GM19438 (cell line): Measurements from ENCODE around the gene SLC13A1.

ENCODE experiments used
- ATAC-seq: cut with Tn5 transposase; IDR thresholded peaks from one replicate; pipeline ENCODE4 v1.9.1; 2021; ENCODE audit warnings: low read depth; ENCODE audit not compliant: unreplicated experiment

SLC13A1 gene

DNA sequence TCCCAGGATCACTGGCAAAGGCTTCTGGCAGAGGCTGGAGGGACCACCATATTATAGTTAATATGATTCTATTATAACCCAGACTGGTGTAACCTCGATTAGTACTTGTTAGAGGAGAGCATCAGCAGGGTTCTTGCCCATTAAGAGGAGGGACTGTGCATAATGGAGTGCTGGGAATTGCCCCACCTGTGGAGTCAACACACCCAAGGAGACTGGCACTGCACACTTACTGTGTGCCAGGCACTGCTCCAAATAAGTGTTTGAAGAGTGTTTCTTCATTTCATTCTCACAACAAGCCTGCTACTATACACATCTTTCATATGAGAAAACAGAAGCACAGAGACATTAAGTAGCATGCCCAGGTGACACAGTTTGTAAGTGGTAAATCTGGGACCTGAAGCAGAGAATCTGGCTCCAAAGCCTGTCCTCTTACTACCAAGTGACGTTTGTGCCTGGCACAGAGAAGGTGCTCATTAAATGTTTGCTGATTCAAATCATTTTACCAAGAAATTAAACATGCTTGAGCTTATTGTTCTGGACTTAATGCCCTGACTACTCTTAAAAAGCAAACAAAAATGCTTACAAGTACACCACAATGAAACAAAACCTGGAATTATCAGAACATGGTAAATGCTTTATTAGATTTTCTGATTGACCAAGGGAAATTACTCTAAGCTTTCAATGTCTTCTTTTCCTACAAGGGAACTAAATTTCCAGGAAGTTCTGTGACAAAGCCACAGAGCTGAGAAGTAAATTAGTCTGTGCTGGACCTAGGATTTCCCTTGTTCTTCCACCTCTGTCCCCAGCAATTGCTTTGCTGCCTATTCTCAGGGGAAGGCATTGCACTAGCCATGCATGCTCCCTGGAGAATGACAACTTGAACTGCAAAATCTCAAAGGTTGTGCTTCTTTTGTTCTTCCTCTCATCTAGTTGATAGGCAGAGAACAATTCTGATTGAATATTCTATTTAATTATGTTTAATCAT, 809 bp downstream of the SLC13A1 start:
- no peak for ATAC-seq

DNA sequence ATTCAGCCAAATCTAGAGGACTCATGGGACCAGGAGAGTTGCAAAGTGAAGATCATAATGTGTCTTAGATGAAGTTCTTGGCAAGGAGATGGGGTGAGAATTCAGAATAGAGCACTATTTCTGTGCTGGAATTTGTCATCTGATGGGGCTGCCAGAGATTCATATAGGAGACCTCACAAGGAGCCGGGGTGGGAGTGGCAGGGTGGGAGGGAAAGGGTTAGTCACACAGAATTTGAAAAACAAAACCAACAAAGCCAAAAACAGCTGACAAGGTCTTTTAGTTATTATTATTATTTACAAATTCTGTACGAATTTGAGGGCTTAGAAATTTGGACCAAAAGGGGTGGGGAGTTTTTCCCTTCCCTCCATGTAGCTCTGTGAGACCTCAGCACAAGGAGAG, 1.7 kb downstream of the SLC13A1 start:
- ATAC-seq = no peak

DNA sequence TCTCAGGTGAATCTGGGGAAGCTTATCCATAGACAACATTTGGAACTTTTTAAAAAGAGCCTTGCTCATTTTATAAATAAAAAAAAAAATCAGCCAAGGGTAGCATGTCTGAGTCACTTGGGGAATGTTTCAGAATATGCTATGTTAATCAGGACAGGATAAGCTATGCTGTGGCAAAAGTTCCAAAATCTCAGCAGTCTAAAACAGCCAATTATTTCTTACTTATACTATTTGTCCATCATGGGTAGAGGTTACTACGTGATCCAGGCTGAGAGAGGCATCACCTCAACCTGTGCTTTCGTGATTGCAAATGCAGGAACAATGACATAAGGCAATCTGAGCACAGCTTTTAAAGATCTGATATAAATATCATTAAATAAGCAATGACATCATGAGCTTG, 6.5 kb downstream of the SLC13A1 start:
- ATAC-seq = no peak

DNA sequence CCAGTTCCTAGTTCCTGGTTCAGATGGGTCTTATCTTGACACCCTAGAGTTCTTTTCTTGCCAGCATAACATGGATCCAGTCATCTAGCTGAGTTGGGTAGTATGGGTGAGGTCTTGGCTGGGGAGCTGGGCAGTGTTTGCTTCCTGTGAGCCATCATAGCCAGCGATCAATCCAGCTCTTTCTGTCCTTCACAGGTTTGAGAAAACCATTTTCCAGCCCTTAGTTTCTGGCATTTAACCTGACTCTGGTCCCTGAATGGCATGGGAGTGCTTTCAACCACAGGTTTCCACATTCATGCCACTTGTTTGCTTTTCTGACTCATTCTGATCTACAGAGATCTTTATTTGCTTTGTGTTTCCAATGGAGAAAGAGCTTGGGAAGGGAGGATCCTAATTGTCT, 8.6 kb downstream of the SLC13A1 start:
- no peak for ATAC-seq

DNA sequence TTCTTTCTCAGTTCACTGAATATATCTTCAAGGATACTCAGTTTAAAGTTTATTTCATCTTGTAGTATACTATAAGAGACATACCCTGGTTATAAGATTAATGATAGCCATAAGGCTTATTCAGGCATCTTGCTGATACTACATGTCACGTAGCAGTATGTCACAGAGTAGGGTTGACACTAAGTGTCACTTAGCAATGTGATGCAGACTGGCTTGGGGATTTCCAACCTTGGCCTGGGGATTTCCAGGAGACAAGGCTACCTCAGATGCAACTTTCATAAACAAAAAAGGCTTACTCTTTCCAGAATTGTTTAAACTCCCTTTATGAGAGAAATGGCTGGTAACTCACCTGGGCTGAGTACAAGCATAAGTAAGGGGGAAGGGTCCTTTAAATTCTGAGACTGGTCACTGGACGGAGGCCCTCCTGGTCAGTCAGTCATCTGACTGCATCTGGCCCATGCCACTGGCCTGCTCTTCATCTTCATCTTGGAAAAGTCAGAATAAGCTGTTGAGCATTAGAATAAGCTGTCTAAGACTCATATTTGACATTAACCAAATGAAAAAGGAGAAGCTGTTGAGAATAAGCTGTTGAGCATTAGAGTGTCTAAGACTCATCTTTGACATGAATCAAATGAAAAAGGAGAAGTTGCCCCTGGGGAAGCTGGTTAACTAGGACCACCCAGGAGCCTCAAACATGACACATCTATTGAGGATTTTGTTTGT, 9.5 kb downstream of the SLC13A1 start:
- peak; percentile 95 for ATAC-seq

DNA sequence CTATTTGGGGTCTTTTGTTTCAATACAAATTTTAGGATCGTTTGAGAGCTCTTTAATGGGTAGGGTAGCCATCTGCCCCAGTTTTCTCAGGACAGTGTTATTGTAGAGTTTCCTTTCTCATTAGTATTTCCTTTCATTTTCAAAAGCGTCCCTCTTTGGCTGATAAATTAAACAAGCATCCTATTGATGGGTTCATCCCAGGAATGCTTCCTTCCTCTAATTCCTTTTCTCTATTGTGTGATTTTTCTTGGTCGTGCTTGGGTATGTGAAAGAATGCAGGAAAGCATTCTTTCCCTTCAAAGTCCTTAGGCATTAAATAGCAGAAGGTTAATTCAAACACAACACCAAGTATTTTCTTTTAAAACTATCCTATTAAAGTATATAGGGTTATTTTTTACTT, 14.0 kb downstream of the SLC13A1 start:
- ATAC-seq = no peak

DNA sequence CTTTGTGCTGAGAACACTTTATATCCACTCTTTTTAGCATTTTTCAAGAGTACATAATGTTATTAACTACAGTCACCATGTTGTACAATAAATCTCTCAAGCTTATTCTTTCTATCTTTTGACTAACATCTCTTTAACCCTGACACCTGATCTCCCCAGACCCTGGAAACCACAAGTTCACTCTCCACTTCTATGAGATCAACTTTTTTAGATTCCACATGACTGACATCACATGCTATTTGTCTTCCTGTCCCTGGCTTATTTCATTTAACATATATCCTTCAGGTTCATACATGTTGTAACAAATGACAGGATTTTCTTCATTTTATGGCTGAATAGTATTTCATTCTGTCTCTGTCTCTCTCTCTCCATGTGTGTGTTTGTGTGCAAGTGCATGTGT, 15.5 kb downstream of the SLC13A1 start:
- no peak for ATAC-seq

DNA sequence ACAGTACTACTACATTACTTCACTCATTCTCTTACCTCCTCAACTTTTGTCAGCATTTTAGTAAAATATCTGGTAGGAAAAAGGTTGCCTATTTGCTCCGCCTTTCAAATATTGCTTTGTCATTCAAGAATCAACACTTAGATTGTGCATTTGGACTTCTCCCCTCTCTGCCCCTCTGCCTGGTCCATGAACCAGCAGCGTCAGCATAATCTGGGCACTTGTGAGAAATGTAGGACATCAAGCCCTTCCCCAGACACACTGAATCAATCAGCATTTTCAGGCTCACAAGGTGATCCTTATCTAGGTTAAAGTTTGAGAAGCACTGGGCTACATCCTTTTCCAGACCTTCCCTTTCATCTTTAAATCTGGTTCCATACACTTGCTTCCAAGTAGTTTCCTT, 16.3 kb downstream of the SLC13A1 start:
- no peak for ATAC-seq

DNA sequence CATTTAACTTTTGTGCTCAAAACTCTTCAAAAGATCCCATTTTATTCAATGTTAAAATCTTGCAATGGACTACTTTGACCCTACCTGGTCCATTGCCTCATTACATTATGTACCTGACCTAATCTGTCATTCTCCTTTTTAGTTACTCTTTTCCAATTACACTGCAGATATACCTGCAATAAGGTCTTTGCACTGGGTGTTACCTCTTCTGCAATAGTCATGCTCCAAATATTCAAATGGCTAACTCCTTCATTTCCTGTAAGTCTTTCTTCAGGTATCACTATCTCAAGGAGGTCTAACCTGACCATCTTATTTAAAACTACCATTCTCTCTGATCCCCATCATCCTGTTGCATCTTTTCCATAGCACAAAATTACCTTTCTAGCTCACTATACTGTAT, 22.3 kb downstream of the SLC13A1 start:
- ATAC-seq = no peak

DNA sequence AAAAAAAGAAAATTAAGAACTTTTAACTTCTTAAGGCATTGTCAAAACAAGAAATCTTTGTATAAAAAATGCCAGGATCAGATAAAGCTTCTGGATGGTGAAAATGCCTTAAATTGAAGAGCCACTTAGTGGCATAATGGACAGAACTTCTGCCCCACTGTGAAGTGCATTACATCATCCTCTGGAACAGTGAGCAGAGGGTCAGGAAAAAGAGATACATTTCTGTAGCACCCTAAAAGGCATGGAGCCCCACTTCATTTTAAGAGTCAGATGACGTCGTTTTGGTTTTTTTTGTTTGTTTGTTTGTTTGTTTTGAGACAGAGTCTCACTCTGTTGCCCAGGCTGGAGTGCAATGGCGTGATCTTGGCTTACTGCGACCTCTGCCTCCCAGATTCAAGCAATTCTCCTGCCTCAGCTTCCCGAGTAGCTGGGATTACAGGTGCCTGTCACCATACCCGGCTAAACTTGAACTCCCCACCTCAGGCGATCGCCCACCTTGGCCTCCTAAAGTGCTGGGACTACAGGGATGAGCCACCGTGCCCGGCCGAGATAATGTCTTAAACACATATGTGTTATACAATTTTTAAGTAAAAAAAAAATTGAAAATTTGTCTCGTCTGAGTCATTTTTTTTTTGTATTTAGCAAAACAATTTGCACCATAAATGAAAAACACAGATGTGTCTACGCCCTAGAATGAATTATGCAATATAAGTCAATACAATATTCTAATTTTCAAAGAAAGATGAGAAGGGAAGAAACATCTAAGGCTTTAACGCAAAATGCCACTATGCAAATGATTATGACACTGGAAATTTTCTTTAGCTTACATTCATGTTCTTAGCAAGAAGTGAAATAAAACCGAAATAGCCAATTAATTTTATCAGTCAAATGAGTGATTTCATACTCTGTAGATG, 29.2 kb downstream of the SLC13A1 start:
- ATAC-seq = no peak

DNA sequence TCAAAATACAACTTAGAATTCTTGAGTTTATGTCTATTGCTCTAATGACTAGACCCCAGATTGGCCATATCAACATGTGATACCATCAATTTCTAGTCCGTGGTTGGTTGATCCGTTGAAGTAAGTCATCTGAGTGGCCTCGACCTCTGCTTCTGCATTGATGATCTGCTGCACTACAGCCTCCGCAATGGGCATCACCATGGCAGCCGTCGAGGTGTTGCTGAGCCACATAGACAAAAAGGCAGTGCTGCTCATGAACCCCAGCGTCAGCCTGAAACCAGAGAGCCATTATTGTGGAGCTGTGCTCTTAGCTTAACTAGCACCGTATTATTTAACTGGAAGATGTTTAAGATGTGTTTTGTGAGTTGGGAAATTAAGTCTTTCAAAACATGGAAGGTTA, 30.7 kb downstream of the SLC13A1 start:
- no peak for ATAC-seq

DNA sequence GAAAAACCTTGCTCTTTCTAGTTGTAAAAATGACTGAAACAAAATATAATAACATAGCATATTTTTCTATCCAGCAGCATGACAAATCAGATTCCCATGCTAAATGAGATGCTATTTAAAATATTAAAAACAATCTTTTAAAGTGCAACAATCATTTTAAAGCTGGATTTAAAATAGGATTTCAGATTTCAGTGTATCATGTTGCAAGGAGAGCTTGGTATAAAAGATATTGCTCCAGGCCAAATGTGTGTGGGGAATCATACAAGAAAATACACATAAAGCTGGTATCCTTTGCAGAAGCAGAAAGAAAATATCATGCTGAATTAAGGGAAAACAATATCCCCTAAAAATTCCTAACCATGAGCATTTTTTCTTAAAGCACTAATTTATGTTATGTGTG, 42.2 kb downstream of the SLC13A1 start:
- no peak for ATAC-seq

DNA sequence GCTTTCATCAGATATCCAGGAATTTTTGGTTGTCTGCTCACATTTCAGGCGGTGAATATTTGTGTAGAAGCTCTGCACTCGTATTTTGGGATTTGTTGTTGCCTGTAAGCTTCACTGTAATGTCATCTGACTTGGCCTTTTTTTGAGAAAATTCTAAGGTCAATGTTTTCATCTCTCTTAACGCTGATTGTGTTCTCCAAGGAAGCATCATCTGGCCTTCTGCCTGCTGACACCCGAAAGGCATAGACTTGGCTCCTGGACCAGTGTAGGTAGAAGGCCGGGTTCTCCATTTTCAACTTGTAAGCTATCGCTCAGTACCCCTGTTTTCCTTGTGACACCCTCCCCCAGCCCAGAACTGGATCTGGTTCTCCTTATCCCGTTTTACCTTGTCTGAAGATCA, 44.2 kb downstream of the SLC13A1 start:
- no peak for ATAC-seq

DNA sequence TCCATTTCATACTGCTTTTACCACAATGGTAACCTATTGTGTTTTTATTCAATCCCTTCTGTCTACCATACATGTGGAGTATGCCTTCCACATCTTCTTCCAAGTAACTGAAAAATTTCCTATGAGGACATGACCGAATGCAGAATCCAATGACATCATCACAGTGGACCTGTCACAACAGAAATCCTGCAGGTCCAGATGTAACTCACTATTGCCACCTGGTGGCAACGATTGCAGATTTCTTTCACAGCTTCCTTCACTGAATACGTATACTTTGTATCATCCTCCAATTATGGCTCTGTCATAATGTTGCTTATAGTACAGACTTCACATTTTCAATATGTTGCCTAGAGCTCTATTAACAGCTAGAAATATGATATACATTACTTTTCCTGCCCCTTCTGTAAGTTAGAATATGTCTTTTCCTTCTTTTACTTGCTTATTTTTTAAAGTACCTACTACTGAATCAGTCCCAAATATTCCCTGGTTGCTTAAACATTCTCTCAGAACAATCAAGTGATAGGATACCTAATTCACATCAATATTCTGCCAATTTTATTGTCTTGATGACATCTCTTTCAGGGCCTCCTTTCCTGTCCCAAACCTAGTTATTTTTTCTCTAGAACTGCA, 45.4 kb downstream of the SLC13A1 start:
- ATAC-seq = peak; percentile 98

DNA sequence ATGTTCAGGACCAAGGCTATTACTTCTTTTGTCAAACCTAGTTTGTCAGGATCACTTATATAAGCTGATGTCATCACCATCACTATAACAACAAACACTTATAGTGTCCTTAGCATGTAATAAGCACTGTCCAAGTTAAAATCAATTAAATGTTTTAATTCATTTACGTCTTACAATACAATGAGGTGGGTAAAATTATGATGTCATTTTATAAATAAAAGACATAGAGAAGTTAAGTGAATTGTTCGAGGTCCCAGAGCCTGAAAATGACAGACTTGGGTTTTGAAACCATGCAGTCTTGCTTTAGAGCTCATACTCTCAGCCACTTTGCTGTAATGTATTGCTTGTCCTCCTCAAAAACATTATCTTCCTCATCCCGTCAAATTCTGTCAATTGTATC, 48.3 kb downstream of the SLC13A1 start:
- no peak for ATAC-seq

DNA sequence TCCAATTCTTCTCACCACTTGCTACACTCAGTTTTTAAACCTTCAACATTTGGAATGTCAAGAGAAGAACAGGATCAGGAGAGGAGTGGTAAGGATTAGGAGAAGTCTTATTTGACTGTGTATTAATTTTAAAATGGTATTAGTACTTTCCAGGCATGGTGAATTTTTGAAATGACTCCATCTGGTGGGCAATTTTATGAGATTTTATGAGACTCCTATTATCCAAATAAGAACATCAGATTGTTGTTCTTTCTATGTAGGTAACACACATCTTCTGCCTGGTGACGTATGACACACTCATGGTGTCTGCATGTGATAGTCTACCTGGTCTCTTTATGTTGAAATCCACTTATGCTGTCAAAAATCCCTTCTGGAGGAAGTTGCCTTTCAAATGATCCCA, 51.0 kb downstream of the SLC13A1 start:
- ATAC-seq = no peak

DNA sequence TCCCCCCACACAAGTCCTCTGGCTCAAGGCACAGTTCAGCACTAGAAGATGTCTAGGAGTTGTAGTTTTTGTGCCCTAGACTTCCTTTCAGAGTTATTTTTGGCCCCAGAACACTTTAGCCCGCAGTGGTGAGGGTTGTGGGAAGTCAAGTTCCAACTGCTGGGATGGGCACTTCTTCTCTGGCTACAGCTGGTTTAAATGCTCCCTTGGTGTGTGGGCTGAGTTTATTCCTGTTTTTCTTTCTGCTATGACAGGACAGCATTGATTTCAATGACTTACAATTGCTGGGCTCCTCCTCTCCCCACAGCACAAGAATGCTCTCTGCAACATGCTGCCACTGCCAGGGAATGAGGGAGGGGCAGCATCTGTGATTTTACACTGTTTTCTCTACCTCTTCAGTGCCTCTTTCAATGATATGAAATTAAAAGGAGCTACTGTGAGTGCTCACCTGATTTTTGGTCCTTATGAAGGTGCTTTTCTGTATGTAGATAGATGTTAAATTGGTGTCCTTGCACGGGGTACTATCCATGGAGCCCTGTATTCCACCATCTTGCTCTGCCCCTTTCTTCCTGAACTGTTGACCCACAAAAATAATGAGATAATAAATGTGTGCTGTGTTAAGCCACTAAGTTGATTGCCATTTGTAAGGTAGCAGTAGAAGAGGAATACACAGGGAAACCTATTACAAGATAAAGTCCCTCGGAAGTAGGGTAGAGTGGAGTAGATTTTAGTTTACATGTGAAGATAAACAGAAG, 56.3 kb downstream of the SLC13A1 start:
- no peak for ATAC-seq

DNA sequence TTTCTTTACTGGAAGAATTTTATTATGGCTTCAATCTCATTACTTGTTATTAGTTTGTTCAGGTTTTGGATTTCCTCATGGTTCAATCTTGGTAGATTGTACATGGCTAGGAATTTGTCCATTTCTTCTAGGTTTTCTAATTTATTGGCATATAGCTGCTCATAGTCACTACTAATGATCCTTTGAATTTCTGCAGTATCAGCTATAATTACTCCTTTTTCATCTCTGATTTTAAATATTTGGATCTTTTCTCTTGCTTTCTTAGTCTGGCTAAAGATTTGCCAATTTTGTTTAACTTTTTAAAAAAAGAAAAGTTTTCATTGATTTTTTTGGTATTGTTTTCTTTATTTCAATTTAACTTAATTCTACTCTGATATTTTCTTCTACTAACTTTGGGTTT, 59.2 kb downstream of the SLC13A1 start:
- ATAC-seq = no peak

DNA sequence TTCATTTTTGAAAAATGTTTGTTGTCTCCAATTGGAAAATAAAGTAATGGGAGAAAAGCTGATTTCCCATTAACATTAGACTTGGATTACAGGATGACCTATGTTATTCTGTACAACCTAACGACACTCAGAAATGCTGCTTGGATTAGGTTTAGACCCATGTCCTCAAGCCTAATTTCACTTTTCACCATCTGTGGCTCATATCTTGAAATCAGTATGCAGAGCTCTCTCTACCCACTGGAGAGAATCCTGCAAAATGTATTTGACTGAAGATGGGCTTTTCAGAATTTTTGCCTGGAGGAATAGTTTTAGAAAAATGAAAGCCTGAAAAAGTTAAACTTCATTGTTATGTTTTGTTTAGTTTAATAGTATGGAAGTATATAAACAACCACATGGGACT, 63.8 kb downstream of the SLC13A1 start:
- no peak for ATAC-seq

DNA sequence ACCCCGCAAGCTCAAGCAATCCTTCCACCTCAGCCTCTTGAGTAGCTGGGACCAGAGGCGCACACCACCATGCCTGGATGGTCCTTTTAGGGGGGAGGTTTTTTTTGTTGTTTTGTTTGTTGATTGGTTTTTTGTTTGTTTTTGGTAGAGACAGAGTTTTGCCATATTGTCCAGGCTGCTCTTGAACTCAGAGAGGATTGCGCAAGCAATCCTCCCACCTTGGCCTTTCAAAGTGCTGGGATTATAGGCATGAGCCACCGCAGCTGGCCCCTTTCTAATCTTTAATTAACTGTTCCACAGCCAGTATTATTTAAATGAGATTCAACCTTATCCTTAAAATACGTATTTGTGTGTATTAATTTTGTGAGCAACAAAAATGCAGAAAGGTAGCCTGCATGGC, 65.8 kb downstream of the SLC13A1 start:
- no peak for ATAC-seq
